DMS 273 (cell line): ENCODE data around the gene MRPL46.
"Not testable (repeated sequence)": the region's sequence is repeated elsewhere in the genome, so short reads cannot be mapped to it uniquely, and the experiment has no call there.

ENCODE experiments used
- DNase-seq: peaks from one replicate; lab custom pipeline; 2025; ENCODE audit not compliant: unreplicated experiment; lab: John Stamatoyannopoulos, UW

Gene MRPL46

DNA sequence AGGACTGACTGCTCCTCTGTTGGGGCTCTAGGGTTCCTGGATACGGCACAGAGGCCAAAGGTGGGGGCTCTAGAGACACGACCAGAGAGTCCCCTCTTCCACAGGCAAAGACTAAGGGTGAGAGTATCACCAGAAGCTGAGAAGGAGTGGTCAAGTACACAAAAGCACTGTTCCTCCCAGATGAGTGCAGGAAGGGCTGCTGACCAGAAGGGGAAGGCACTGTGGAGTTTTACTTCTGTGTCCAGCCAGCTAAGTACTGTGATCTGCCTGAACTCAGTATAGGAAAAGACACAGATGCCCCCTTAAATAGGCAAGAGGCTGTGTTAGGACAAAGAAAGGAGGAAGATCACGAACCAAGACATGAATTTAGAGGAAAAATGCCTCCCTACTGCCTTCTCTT lies 12.0 kb upstream of the MRPL46 start:
- no peak for DNase-seq

DNA sequence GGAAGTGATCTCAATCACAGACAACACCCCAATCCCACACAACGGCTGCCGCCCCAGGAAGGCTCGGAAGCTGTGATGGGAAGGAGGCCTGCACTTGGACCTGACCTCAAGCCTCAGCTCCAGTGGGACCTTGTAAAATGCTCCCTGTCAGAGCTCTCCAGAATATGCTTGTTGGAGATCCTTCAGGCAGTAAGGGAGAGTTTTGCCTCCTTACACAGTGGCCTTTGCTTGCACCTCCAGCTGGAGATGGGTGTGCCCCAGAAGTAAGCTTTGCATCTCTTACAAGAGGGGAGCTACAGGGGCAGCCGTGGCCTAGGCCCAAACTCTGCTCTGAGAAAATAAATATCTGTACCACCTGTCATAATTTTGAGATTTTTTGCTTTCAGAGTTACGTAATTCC lies 10.7 kb upstream of the MRPL46 start:
- DNase-seq: no peak

DNA sequence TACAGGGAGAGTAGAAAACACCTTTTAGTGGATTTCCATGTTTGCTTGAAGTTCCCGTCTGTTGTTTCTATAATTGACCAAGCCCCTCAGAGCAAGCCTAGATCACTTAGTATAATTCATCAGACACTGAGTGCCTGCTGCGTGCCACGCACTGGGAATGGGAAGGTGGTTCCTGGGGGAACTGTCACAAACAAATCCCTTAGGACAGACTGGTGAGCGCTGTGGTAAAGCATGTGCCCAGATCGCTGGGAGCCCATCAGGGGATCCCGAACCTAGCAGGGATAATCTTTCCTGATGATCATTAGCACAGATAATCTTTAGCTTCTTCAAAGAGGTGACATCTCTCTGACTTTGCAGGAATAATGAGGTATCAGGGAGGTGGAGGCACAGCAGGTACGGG lies 9.9 kb upstream of the MRPL46 start:
- DNase-seq: no peak

DNA sequence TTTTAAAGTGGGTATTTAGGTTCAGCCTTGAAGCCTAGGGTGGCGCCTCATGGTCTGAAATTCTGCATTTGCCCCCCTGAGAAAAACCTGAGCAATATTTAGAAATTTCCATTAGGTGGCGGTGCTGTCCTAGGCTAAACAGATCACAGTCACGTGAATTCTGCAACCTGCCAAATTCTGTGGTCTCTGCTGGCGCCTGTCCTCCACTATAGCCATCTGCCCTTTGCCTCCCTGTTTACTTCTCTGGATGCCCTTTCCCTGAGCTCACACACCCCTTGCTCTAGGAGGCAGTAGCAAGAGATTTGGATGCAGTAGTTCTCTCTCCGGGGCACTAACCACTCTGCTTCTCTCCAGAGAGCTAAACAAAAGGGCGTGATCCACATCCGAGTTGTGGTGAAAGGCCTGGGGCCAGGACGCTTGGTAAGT lies 9.5 kb upstream of the MRPL46 start:
- peak; percentile 88 for DNase-seq

DNA sequence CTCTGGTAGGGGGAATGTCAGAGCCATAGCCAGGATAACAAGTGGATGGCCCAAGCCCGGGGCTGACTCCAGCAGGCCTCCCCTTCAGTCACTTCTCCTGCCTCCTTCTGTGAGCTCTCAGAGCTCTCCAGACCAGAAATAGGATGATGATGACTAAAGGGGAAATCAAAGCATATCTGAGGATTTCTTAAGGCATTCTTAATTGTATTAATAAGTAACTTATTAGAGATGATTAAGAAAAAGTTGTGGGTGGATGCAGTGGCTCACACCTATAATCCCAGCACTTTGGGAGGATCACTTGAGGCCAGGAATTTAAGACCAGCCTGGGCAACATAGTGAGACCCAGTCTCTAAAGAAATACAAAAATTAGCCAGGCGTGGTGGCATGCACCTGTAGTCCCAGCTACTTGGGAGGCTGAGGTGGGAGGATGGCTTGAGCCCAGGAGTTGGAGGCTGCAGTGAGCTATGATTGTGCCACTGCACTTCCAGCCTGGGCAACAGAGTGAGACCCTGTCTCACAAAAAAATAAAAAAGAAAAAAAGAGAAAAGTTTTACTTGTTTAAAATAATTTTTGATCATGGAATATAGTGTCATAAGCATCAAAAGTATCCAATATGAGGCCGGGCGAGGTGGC lies 6.6 kb upstream of the MRPL46 start:
- DNase-seq: not testable (repeated sequence)

DNA sequence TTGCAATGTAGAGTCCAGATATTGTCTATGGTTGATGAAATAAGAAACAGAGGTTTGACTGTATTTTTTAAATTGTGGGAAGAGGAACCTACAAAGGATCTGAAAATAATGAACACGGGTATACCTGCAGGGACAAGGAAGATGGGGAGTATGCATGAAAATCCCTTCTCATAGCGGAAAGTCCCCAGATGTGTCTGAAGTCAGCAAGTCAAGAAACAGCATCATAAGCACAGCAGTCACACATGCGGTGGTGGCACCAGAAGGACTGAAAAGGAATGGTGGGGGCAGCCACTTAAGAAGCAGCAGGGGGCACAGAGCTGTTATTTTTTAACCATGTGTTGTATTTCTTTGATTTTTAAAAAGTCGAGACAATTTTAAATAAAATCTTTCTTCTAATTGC lies 5.0 kb upstream of the MRPL46 start:
- no peak for DNase-seq

DNA sequence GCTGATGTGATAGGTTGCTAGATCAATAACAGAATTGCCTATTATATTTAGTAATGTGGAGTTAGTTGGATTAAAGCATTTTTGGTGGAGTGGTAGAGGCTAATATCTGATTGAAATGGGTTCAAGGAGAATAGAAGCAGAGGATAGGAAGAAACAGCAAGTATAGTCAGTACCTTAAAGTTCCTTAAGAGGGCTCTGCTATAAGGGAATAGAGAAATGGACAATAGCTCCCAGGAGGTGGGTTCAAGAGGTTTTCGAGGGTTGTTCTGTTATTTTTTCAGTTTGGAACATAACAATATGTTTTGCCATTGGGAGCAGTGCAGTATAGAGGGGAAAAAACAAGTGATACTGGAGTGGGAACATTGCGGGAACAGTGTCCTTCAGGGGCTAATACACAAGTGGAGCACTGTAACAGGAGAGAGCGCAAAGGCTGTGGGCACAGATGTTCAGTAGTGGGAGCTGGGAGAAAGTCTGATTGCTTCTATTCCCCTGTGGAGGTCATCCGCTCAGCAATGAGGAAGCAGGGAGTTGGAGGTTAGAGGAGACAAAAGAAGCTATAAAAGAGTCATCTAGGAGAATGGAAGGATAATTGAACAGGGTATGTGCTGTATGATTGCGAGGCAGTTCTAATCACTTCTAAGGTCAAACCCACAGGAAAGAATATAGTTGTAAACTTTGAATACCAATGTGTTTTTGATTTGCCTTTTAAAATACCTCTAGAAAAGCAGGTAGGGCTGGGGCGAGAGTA lies 3.6 kb upstream of the MRPL46 start:
- no peak for DNase-seq

DNA sequence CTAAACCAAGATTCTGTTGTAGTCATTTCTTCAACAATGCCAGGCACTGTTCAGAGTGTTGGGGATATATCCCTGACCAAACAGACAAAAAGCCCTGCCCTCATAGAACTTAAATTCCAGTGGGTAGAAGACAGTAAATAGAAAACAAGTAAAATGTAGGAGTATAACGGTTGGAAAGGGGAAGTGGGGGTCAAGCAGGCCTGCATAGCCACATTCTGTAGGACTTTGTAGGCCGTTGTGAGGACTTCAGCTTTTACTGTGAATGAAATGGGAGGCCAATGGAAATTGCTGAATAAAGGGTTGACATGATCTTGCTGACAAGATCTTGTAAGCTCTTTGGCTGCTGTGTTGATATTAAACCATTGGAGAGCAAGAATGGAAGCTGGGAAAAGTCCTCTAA lies 2.1 kb upstream of the MRPL46 start:
- no peak for DNase-seq

DNA sequence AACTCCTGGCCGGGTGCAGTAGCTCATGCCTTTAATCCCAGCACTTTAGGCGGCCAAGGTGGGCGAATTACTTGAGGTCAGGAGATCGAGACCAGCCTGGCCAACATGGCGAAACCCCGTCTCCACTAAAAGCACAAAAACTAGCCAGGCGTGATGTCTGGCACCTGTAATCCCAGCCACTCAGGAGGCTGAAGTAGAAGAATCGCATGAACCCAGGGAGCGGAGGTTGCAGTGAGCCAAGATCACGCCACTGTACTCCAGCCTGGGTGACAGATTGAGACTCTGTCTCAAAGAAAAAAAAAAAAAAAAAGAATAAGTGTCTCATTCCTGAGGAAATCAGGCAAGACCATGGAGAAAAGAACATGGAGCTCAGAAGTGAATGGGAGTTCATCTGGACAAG lies 1.5 kb upstream of the MRPL46 start:
- not testable (repeated sequence) for DNase-seq

DNA sequence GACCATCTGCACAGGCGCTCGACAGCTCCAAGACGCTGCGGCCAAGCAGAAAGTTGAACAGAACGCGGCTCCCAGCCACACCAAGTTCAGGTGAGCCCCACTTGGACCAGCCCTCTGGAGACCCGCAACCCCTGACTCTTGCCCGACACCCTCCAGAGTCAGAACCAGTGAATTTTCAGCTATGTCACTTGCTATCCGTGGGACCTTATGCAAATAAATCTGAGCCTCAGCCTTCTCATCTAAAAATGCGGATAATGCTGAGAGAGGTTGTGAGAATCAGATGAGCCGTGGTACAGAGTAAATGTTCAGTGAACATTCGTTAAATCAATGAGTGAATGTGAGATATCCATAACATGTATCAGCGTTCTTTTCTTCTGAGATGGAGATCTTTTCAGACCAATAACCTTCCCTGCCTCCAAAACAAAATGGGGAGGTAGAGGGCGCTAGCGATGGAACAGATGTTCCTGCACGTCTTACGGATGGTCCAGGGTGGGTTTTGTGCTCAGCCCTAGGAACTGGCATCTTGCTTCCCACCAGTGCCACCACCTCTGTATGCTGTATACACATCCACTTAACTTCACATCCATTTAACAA lies 844 bp upstream of the MRPL46 start:
- DNase-seq: peak; percentile 54

DNA sequence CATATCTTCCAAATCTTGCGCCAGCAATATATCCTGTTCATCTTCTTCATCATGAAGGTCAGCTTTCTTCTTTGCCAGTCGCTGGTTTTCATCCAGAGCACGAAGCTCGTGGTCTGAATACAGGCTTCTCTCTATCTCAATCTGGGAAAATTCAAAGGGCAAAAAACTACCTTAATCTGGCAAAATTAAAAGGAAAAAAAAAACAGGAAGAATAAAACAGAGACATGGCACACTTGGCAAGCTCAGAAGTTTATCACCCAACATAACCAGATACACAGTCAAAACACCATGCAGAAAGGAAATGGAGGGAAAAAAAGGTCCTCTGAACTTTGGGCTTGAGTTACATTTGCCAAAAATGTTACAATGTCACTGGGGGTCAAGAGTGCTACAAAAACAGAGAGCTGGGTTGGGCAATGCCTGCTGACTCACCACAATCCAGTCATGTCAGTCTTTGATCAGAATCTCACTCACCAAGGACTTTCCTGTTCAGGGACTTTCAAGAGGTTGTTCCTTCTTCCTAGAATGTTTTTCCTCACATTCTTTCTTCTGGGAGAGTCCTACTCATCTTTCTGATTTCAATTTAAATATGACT lies 1.5 kb downstream of the MRPL46 start:
- DNase-seq: no peak

DNA sequence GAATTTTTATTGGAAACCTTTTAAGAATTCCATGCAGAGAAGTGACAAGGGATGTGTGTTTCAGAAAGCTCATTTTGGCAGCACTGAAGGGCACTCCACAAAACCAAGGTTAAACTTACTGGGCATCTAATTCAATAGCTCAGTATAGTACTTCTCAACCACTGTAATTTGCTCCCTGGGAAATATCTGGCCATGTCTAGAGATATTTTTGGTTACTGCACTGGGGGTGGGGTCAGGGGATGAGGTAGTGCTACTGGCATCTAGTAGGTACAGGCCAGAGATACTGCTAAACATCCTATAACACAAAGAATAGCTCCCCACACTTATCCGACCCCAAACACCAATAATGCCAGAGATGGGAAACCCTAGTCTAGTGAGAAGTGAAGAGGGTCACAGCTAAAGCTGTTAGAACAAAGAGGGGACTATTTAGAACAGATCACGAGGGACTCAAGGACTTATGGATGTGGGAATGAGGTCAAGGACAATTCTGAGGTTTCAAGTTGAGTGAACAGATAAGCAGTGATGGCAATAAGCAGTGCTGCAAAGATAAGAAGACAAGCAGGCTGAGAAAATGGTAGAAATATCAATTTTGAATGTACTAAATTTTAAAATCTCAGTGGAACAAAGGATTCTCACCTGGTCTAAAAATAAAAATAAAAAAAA lies 3.2 kb downstream of the MRPL46 start:
- DNase-seq: no peak

DNA sequence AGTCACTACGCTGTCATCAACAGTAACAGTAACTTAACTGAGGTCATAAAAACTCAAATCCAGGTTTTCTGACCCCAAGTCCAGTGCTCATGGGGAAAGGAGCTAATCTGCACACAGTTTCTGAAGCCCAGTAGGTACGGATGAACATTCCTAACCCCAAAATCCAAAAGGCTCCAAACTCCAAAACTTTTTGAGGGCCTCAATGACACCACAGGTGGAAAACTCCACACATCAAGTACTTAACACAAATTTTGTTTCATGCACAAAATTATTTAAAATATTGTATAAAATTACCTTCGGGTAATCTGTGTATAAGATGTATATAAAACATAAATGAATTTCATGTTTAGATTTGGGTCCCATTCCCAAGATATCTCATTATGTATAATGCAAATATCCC lies 10.5 kb downstream of the MRPL46 start:
- DNase-seq: no peak

DNA sequence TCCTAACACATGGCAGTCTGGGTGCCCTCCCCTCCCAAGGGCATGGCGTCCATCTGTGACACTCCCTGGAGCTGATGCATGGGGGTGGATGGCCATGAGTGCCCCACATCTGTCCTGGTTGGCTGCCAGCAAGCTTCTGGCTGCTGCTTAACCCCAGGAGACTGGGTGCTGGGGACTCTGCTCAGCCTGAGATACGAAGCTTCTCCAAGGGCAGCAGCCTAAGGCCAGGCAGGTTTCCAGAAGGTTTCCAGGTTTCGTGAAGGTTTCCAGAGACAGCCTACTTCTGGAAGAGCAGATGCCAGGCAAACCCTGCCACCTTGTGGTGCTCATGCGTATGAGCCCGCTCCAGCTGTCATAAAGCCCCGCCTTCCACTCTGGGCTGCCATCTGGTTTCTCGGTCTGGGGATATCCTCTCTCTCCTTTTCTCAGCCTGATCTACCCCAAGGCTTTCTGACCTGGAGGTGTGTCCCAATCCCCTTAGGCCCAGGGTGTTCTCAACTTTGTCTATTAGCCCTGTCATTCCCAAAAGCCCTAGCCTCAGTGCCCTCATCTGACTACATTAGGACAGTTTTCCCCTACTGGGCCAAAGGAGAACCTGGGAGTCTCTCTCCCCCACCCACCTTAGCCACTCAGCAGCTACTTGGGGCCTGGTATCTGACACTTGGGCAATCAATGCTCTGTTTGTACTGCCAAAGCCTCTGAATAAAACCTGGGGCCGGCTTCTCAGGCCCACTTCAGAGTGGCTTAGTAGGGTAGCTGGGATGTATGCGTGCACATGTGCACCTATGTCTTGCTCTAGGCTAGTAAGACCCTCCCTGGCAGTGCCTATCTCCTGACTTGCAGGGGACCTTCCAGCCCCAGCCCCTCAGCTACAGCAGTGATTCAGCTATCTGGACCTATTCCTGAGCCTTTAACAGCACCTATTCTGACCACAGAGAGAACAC lies 12.0 kb downstream of the MRPL46 start:
- peak; percentile 95 for DNase-seq

DNA sequence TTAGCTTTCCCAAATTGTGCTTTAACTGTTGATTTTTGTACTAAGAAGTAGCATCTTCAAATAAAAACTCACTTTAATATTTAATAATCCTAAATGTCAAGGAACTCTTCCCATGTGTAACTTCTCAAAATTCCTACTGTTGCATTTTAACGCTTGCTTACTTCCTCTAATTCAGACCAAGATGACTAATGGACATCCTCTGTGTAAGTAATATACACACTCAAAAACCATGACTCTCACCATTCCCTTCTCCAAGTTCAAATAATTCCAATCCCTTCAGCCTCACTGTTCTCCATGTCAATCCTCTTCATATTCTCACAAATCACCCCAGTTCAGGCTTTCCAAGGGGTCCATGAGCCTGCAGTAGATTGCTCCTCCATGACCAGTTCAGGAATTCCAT lies 13.0 kb downstream of the MRPL46 start:
- no peak for DNase-seq

DNA sequence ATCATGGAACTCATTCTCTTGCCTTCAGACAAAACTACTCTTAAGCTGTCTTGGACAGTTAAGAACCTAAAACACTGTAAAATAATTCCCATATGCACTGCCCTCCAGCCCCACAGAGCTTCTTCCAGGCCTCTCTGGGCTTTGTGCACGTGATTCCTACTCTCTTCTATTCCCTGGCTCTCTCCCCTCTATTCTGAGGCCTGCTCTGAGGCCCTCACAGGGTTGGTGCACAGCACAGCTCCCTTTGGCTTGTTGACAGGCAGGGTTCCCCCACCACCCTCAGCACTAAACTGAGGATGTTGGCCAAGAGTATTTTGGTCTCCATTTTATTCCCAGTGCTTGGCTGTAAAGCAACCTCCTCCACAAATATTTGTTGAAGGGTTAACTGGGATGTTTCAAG lies 13.5 kb downstream of the MRPL46 start:
- no peak for DNase-seq

DNA sequence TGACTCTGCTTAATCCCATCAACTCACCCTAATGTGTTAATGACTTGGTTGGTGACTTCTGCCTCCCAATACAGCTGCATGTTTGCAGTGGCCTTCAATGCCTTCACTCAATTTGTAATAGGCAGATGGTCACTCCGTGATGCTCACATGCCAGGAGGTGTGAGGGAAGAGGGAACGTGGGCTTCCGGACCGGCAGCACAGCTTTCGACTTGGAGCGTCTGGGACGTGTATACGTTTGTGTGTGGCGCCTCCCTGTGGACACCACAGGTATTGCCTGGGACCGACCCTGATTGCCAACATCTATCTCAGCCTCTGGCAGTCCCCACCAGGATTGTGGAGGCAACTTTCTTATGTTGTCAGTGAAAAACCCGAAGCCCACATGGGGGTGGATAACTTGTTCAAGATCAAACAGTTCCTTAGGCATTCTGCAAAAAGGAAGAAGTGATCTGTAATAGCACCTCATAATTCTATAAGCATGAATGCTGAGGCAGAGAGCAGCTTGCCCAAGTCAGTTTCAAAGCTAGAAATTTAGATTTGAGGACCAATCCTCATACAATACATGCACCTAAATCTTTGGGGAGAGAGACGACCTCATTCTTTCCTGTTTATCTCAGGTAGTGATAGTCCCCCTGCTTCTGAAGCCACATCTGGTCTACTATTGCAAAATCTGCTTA lies 16.9 kb downstream of the MRPL46 start:
- peak; percentile 86 for DNase-seq

DNA sequence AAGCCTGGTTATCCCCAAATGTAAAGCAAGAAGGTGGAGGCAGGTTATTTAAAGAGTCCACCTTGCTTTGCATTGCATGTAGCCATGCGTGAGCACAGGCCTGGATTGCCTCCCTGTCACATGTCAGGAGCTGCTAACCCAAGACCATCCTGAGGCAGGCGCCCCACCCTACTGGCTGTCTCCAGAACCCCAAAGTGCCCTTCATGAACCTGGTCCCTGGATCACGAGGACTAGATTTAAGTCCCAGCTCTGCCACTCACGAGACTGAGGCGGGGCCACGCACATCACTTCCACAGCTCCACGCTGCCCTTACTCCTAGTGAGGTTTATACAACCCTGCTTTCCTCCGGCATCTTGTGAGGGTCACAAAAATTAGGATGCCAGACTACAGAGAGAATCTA lies 17.6 kb downstream of the MRPL46 start:
- no peak for DNase-seq

DNA sequence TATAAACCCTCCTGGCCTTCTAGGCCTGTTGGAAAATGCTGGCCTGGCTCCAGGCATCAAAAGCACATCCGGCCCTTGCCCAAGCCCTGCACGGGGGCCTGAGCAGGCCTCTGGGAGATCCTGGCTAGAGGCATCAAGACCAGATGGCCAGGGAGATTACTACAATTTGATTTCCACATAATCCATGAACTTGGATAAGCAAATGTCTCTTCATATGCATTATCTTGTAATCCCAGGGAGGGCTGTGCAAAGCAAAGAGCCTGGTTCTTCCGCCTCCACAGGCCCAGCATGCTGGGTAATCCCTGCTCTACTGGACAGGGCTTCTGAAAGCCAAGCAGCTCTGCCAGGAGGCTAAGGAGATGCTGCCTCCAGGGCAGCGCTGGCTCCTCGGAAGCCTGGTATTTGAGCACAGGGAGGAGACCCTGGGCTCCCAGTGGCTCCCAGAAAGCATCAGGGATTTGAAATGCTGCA lies 18.2 kb downstream of the MRPL46 start:
- no peak for DNase-seq

DNA sequence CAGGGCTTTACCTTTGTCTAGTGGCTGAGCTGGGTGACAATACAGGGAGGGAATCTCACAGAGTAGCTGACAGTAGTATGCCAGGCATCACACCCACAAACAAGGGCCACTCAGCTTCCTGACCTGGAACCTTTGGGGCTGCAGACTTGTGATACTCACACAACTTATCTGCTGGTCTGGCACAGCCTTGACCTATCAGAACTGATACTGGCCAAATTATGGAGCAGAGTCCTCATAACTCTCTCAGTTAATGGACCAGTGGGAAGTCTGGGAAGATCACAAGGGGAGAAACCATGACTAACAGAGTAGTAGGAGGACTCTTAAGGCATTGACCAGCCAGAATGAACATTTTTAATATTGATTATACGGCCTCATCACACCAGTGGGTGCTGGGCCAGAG lies 19.4 kb downstream of the MRPL46 start:
- DNase-seq: no peak
